Posterior vena cava (tissue), 2 donors: Measurements from ENCODE around the gene TBC1D1. TPM values are rescaled to one million over a fixed set of nuclear protein-coding genes. Genes with fewer than 3 reads are reported as not detected.

Source experiments
- DNase-seq: peaks from one replicate; pipeline ENCODE4 v3.0.0-alpha.2; 2020; ENCODE audit warnings: low spot score
- intact Hi-C, 2 donors: fragments of 100-400 bp; cut with DNase I; formaldehyde crosslinking; loops; one replicate each; pipeline versions ENCODE4 v1.14.1 to v1.14.2; 2022 to 2023
- total RNA-seq, 2 donors: library from RNA; stranded (reverse); fragmentation: NEBNext Ultra II Directional; extraction: Animal tissue kit (Norgen Biotek cat#: 25700); gene quantifications; one replicate each; pipeline ENCODE4 v1.2.1, GENCODE V29; 2021
- donor health status: DM: yes; HTN: yes; CAD: no.
- donor health status: DM: yes; HTN: yes; CAD: no.

TBC1D1 gene
- total RNA-seq, 2 donors from 2014 or later = 94.7 to 152 TPM

DNA sequence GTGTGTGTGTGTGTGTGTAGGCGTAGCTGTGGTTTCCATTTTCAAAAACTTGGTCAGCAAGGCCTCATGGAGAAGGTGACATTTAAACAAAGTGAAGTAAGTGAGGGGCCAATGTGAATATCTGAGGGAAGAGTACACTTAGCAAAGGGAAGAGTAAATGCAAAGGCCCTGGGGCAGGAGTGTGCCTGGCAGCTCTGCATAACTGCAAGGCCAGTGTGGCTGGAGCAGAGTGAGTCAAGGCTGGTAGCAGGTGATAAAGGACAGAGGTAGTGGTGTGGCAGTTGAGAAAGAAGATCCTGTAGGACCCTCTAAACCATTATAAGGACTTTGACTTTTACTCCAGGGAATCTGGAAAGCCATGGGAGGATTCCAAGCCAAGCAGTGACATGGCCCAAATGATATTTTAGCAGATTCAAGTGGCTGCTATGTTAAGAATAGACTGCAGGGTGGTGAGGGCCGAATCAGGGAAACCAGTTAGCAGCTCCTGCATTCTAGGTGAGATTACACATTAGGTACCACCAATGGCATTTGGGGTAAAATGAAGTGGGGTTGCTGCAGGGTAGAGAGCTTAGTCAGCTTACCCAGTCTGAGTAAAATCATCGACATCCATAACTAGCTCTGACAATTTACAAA lies 5.9 kb upstream of the TBC1D1 start:
- intact Hi-C loops = no loop called here
- no peak for DNase-seq

GRCh38 chr4:37885496-37885895 lies 5.4 kb upstream of the TBC1D1 start:
- DNase-seq = no peak
- intact Hi-C loops = no loop called here

- peak; percentile 86 for DNase-seq
- intact Hi-C loops = loop anchor here (5.0 to 10.0 kb wide), 3 partner anchors 65 to 85 kb away; partner anchors contain the start of gene PGM2 (in 1 of the 2)
Measured at GRCh38 chr4:37889849-37890800, 759 bp upstream of the TBC1D1 start.

DNA sequence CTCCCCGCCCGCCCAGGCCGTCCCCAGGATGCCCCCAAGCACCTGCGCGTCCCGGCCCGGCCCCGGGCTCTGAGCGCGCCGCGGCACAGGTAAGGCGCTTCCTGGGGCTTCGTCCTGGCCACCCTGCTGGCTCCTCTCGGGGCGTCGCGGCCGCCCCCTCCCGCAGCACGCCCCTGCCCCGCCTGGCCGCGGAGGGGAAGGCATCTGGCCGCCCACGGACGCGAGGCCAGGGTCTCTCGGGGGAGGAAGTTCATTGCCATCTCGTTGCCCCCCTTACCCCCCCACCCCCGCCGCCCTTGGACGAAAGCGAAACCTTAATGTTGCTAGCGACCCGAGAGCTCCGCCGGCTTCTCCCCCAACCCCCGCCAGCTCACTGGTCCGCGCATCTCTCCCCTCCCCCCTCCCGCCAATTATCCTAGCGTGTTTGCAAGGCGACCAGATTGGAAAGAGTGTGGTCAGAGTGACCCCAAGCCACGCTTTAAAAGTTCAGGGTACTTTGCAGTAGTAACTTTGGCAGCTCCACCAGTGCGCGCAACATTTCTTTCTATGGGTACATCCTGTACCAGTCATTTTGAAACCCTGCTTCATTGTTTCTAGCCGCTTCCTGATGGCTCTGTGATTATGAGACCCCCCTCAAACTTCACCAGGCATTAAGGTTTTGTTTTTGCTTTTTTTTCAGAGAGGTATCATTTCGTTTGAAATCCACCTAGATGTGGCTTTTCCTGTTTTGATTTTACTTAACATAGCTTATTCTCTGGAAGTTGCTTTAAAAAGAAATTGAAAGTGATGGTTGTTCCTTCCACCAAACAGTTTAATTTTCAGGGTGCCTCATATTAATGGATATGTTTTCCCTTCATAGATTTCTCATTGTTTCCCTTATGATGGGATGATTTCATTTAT lies 626 bp downstream of the TBC1D1 start:
- intact Hi-C loops = loop anchor here (5.0 to 10.0 kb wide), 3 partner anchors 67 to 83 kb away; partner anchors contain the start of gene PGM2 (in 1 of the 2)
- DNase-seq = peak; percentile 82

DNA sequence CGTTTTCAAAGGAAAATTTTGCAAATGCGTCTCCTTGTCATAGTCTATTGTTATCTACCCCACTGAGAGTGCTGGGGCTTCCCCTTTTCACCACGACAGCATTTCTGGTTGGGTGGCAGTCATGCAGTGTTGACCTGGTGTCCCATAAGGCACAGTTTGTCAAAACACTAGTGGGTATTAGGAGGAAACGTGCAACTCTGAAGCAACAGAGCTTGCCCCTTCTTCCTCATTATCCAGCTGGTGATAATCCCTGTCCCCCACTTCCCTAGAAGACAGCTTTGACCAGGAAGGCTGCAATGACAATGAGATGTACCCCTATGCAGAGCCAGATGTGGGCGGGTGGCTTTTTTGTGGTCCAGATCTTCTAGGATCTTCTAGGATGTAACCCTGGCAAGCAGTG lies 1.8 kb downstream of the TBC1D1 start:
- intact Hi-C loops = loop anchor here (5.0 to 10.0 kb wide), 3 partner anchors 68 to 82 kb away; partner anchors contain the start of gene PGM2 (in 1 of the 2)
- DNase-seq = no peak

- intact Hi-C loops = loop anchor here (5.0 to 10.0 kb wide), 3 partner anchors 68 to 82 kb away; partner anchors contain the start of gene PGM2 (in 1 of the 2)
- no peak for DNase-seq
Measured at GRCh38 chr4:37893164-37893563, 2.3 kb downstream of the TBC1D1 start.

DNA sequence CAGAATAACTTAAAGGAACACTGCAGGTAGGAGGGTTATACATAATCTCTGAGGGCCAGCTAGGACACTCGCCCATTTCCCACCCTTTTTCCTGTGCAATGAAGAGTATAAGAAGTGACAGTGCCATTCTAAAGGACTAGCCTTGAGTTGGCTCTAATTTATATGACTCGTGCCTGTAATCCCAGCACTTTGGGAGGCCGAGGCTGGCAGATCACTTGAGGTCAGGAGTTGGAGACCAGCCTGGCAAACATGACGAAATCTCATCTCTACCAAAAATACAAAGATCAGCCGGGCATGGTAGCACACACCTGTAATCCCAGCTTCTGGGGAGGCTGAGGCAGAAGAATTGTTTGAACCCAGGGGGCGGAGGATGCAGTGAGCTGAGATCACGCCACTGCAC lies 4.4 kb downstream of the TBC1D1 start:
- intact Hi-C loops = loop anchor here (10.0 kb wide), 2 partner anchors 70 to 80 kb away; partner anchors contain the start of gene PGM2 (in 1 of the 2)
- no peak for DNase-seq

GRCh38 chr4:37896206-37896860 lies 5.4 kb downstream of the TBC1D1 start:
- no peak for DNase-seq
- intact Hi-C loops = loop anchor here (1.0 to 10.0 kb wide), 3 partner anchors 37 to 78 kb away; partner anchors contain the start of gene PGM2 (in 1 of the 2)

DNA sequence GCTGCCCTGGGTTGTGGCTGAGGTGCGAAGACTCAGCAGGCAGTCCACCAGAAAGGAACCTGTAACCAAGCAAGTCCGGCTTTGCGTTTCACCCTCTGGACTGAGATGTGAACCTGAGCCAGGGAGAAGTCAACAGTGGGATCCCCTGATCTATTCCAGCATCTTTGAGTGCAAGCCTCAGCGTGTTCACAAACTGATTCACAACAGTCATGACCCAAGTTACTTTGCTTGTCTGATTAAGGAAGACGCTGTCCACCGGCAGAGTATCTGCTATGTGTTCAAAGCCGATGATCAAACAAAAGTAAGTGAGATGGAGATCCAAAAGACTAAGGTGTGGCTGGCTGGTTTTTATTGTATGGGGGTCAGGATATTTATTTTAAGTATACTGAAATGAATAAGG lies 11.3 kb downstream of the TBC1D1 start:
- intact Hi-C loops = no loop called here
- DNase-seq = no peak

GRCh38 chr4:37902738-37903693 lies 12.1 kb downstream of the TBC1D1 start:
- DNase-seq = no peak
- intact Hi-C loops = no loop called here

- DNase-seq = no peak
- intact Hi-C loops = no loop called here
Measured at GRCh38 chr4:37903901-37904300, 13.0 kb downstream of the TBC1D1 start.

DNA sequence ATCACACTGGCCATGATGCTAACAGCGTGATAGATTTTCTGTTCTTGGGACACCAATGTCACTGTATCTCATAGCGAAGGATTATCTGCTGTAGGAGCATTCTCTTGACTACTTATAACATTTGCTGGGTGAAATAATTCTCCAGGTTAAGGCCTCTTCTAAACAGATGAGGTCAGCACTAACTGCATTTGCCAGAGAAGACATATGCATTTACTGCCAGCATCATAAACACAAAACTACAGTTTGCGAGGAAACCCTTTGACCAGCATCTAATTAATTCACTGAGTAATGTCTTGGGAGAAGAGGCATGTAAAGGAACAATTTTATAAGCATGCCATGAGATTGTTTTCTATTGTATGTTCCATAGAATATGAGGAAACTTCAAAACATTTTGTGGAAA lies 13.9 kb downstream of the TBC1D1 start:
- intact Hi-C loops = no loop called here
- DNase-seq = no peak

- DNase-seq = no peak
- intact Hi-C loops = no loop called here
Measured at GRCh38 chr4:37905533-37906169, 14.8 kb downstream of the TBC1D1 start.

- DNase-seq = no peak
- intact Hi-C loops = no loop called here
Measured at GRCh38 chr4:37908488-37909331, 17.8 kb downstream of the TBC1D1 start.

DNA sequence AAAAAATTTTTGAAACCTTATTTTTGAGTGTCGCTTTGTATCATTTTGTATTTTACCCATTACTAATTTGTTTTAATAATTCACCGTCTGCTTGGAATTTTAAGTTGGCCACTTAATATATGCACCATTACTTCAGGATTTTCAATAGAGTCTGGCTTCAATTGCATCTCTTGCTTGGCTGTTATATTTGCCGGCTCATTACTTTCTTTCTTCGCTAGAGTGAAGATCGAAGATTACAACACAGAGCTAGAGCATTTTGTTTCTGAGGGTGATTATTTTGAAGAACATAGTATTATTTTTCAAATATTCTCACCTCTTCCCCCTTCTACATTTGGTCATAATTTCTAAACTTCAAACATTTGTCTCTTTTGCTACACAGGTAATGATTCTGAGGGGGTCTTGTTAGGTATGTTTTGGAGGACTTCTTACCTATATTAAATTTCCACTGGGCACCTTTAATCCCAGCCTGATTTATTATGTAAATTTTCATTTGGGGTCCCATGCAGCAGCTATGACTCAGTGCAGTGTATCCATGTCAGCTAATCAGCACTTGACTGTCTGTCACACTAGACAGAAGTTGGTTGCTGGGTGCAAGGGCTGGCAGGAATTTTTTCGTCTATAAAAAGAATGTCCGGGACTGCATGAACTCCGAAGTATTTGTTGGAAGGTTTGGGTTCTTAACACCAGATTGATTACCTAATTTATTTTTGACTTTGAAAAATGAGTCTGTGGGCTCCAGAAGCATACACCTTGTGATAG lies 18.6 kb downstream of the TBC1D1 start:
- intact Hi-C loops = no loop called here

More for the DNA sequence above, 18.6 kb downstream of the TBC1D1 start:
- no peak for DNase-seq
